ENCODE data around the gene EBLN2. TPM values are rescaled to one million over a fixed set of nuclear protein-coding genes. Genes with fewer than 3 reads are reported as not detected.

EBLN2 gene
- total RNA-seq, 1 donor from 2014 or later: 9.4 TPM

GRCh38 chr3:73031573-73032103 is 29.8 kb upstream of the EBLN2 start:
- H3K9me3 Mint-ChIP-seq: no peaks in the 10 kb centered on the region
- peaks cover 30% of the 10 kb centered on the region for H3K36me3 Mint-ChIP-seq (ENCODE audit: low read depth)
- ChIA-PET POLR2A (interaction anchor here (0.8 kb wide), 1 partner anchor 34 kb away, joined by 3 read pairs; no protein-coding TSS in a partner anchor), CTCF (no interaction called here)
- no peak overlapping the region for H3K4me3 Mint-ChIP-seq
- DNase-seq (no peak), ATAC-seq (ENCODE audit: low read depth) (no peak)
- no peak for TF ChIP-seq CTCF (IDR thresholded peaks at IDR 0.05)
- no peaks in the 10 kb centered on the region for H3K27me3 Mint-ChIP-seq
- intact Hi-C loops (cut with micrococcal nuclease): loop anchor here (5.0 kb wide), 1 partner anchor 34 kb away; the partner anchor contains the start of gene PPP4R2
- peaks cover 77% of the 10 kb centered on the region for H3K4me1 Mint-ChIP-seq
- H3K27ac Mint-ChIP-seq: no peak overlapping the region

- intact Hi-C loops (cut with micrococcal nuclease): loop anchor here (2.0 kb wide), 1 partner anchor 14 kb away; no protein-coding TSS in a partner anchor
- H3K27ac Mint-ChIP-seq: no peak overlapping the region
- H3K9me3 Mint-ChIP-seq: no peaks in the 10 kb centered on the region
- peaks cover 28% of the 10 kb centered on the region for H3K36me3 Mint-ChIP-seq (ENCODE audit: low read depth)
- no peak for TF ChIP-seq CTCF (IDR thresholded peaks at IDR 0.05)
- H3K27me3 Mint-ChIP-seq: no peaks in the 10 kb centered on the region
- DNase-seq (no peak), ATAC-seq (ENCODE audit: low read depth) (no peak)
- POLR2A ChIA-PET: no interaction called here
- H3K4me1 Mint-ChIP-seq: peaks cover 68% of the 10 kb centered on the region
- CTCF ChIA-PET: no interaction called here
- no peak overlapping the region for H3K4me3 Mint-ChIP-seq
These were observed 24.5 kb upstream of the EBLN2 start for GRCh38 chr3:73036694-73037591.

GRCh38 chr3:73041537-73041936 is 19.9 kb upstream of the EBLN2 start:
- Mint-ChIP-seq H3K4me3 (no peak overlapping the region), H3K27me3 (no peaks in the 10 kb centered on the region), H3K36me3 (ENCODE audit: low read depth) (peaks cover 15% of the 10 kb centered on the region), H3K27ac (no peak overlapping the region), H3K9me3 (no peaks in the 10 kb centered on the region), H3K4me1 (peaks cover 55% of the 10 kb centered on the region)
- CTCF ChIA-PET: interaction anchor here (1.2 kb wide), 1 partner anchor 45 kb away, joined by 4 read pairs; no protein-coding TSS in a partner anchor
- DNase-seq (no peak), ATAC-seq (ENCODE audit: low read depth) (no peak)
- no peak for TF ChIP-seq CTCF (IDR thresholded peaks at IDR 0.05)
- POLR2A ChIA-PET: no interaction called here
- intact Hi-C loops (cut with micrococcal nuclease): no loop called here

- peaks cover 20% of the 10 kb centered on the region for H3K36me3 Mint-ChIP-seq (ENCODE audit: low read depth)
- H3K4me1 Mint-ChIP-seq: peaks cover 39% of the 10 kb centered on the region
- no peaks in the 10 kb centered on the region for H3K9me3 Mint-ChIP-seq
- no peak for TF ChIP-seq CTCF (IDR thresholded peaks at IDR 0.05)
- no peaks in the 10 kb centered on the region for H3K27me3 Mint-ChIP-seq
- intact Hi-C loops (cut with micrococcal nuclease): no loop called here
- ATAC-seq (ENCODE audit: low read depth): no peak
- ChIA-PET CTCF (no interaction called here), POLR2A (interaction anchor here (0.6 kb wide), 1 partner anchor 57 kb away, joined by 3 read pairs; no protein-coding TSS in a partner anchor)
- no peak overlapping the region for H3K4me3 Mint-ChIP-seq
- H3K27ac Mint-ChIP-seq: no peak overlapping the region
- DNase-seq: no peak
These were observed 18.0 kb upstream of the EBLN2 start for GRCh38 chr3:73043414-73043813.

GRCh38 chr3:73045391-73045790 is 16.1 kb upstream of the EBLN2 start:
- ChIA-PET CTCF (interaction anchor here (0.8 kb wide), 1 partner anchor 11 kb away, joined by 4 read pairs; no protein-coding TSS in a partner anchor), POLR2A (no interaction called here)
- H3K4me1 Mint-ChIP-seq: peaks cover 39% of the 10 kb centered on the region
- intact Hi-C loops (cut with micrococcal nuclease): no loop called here
- no peak for ATAC-seq (ENCODE audit: low read depth)
- no peaks in the 10 kb centered on the region for H3K27me3 Mint-ChIP-seq
- no peak for TF ChIP-seq CTCF (IDR thresholded peaks at IDR 0.05)
- H3K4me3 Mint-ChIP-seq: no peak overlapping the region
- no peak for DNase-seq
- H3K36me3 Mint-ChIP-seq (ENCODE audit: low read depth): peaks cover 28% of the 10 kb centered on the region
- H3K9me3 Mint-ChIP-seq: no peaks in the 10 kb centered on the region
- H3K27ac Mint-ChIP-seq: no peak overlapping the region
